AG10803 (cell line): ENCODE data around the gene THBS1.

Experiments
- DNase-seq: peaks from one replicate; pipeline ENCODE4 v3.0.0; 2010; ENCODE audit warnings: low read depth
- H3K4me3 ChIP-seq: 2 replicates; pipeline ENCODE4 v1.5.1; 2011; ENCODE audit warnings: mild to moderate bottlenecking, low read length, control low read depth
- TF ChIP-seq, protein P1 (sequence below): conservative IDR thresholded peaks from 2 replicates; pipeline ENCODE4 v1.5.1; 2011; ENCODE audit warnings: mild to moderate bottlenecking, low read length, control low read depth, inconsistent platforms

The THBS1 gene

DNA sequence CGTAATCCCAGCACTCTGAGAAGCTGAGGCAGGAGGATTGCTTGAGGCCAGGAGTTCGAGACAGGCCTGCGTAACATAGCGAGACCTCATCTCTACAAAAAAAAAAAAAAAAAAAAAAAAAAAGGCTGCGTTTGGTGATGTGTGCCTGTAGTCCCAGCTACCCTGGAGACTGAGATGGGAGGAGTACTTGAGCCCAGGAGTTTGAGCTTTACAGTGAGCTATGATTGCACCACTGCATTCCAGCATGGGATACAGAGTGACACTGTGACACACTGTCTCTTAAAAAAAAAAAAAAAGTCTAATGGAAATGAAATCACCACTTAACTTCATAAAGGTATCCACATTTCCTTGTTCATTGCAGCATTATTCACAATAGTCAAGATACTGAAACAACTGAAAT is 65.5 kb downstream of the THBS1 start:
- TF ChIP-seq, protein P1, sequence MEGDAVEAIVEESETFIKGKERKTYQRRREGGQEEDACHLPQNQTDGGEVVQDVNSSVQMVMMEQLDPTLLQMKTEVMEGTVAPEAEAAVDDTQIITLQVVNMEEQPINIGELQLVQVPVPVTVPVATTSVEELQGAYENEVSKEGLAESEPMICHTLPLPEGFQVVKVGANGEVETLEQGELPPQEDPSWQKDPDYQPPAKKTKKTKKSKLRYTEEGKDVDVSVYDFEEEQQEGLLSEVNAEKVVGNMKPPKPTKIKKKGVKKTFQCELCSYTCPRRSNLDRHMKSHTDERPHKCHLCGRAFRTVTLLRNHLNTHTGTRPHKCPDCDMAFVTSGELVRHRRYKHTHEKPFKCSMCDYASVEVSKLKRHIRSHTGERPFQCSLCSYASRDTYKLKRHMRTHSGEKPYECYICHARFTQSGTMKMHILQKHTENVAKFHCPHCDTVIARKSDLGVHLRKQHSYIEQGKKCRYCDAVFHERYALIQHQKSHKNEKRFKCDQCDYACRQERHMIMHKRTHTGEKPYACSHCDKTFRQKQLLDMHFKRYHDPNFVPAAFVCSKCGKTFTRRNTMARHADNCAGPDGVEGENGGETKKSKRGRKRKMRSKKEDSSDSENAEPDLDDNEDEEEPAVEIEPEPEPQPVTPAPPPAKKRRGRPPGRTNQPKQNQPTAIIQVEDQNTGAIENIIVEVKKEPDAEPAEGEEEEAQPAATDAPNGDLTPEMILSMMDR = no peak
- no peak for DNase-seq
- H3K4me3 ChIP-seq = no peak overlapping the region
